NCI-H2107 treated with DMSO at 0.1 percent for 48 hours (cell line): ENCODE data around the gene REL.
A peak's percentile ranks its signal among the peaks of the same experiment; 100 is the strongest.
"Not testable (repeated sequence)": the region's sequence is repeated elsewhere in the genome, so short reads cannot be mapped to it uniquely, and the experiment has no call there.

Experiments used
- DNase-seq: peaks from one replicate; lab custom pipeline; 2025; ENCODE audit not compliant: unreplicated experiment; lab: John Stamatoyannopoulos, UW

REL gene

GRCh38 chr2:60907329-60907728 is 26.0 kb downstream of the REL start:
- DNase-seq = no peak

GRCh38 chr2:60925994-60926740 is 44.8 kb downstream of the REL start:
- peak; percentile 37 for DNase-seq

GRCh38 chr2:60926741-60927552 is 45.6 kb downstream of the REL start:
- DNase-seq = no peak

GRCh38 chr2:60932061-60932460 is 50.7 kb downstream of the REL start:
- not testable (repeated sequence) for DNase-seq

- DNase-seq = no peak
These were observed 51.6 kb downstream of the REL start for GRCh38 chr2:60932954-60933353.

GRCh38 chr2:60934165-60934722 is 52.9 kb downstream of the REL start:
- DNase-seq = no peak

- DNase-seq = no peak
These were observed 55.4 kb downstream of the REL start for GRCh38 chr2:60936757-60937156.

GRCh38 chr2:60938301-60938700 is 56.9 kb downstream of the REL start:
- DNase-seq = no peak

GRCh38 chr2:60939622-60940021 is 58.2 kb downstream of the REL start:
- DNase-seq = no peak

- DNase-seq = no peak
These were observed 64.0 kb downstream of the REL start for GRCh38 chr2:60945341-60945740.

GRCh38 chr2:60947056-60947455 is 65.7 kb downstream of the REL start:
- no peak for DNase-seq

- no peak for DNase-seq
These were observed 66.8 kb downstream of the REL start for GRCh38 chr2:60948161-60948560.

- DNase-seq = no peak
These were observed 67.7 kb downstream of the REL start for GRCh38 chr2:60948926-60949579.

GRCh38 chr2:60954139-60954538 is 72.8 kb downstream of the REL start:
- no peak for DNase-seq

GRCh38 chr2:60957224-60957623 is 75.8 kb downstream of the REL start:
- no peak for DNase-seq

GRCh38 chr2:60957643-60958042 is 76.3 kb downstream of the REL start:
- DNase-seq = no peak

- DNase-seq = no peak
These were observed 77.0 kb downstream of the REL start for GRCh38 chr2:60958361-60958760.

- DNase-seq = no peak
These were observed 77.4 kb downstream of the REL start for GRCh38 chr2:60958800-60959199.

- no peak for DNase-seq
These were observed 78.1 kb downstream of the REL start for GRCh38 chr2:60959501-60959900.

GRCh38 chr2:60960706-60961105 is 79.3 kb downstream of the REL start:
- no peak for DNase-seq

- no peak for DNase-seq
These were observed 80.1 kb downstream of the REL start for GRCh38 chr2:60961457-60961856.

GRCh38 chr2:60962528-60962927 is 81.2 kb downstream of the REL start:
- no peak for DNase-seq
